GM12878 (cell line): ENCODE measurements around the gene C3orf33. TPM values are rescaled to one million over a fixed set of nuclear protein-coding genes. Genes with fewer than 3 reads are reported as not detected.

Source experiments
- ATAC-seq: fragments of 200-7000 bp; cut with Tn5 transposase; 3 replicates; pipeline ENCODE4 v1.9.1; 2020; ENCODE audit warnings: mild to moderate bottlenecking, moderate library complexity
- BruUV-seq: library from RNA; stranded (reverse); fragments of 400-500 nt; replicated peaks from 2 replicates; lab custom pipeline; 2021; lab: Mats Ljungman, UMichigan
- CTCF ChIA-PET: fragments of 300-600 bp; sonication (Branson Sonifier 250); formaldehyde crosslinking; extraction: SDS; loops from one replicate; lab custom pipeline; 2021; ENCODE audit warnings: inconsistent platforms; lab: Yijun Ruan, JAX
- POLR2A ChIA-PET: fragments of 350-600 bp; formaldehyde crosslinking; extraction: SDS; loops from one replicate; lab custom pipeline; 2021; ENCODE audit warnings: inconsistent platforms; lab: Charles Lee
- RAD21 ChIA-PET: fragments of 300-600 bp; sonication (Branson Sonifier 250); formaldehyde crosslinking; loops from one replicate; lab custom pipeline; 2023; ENCODE audit warnings: antibody characterized with exemption; ENCODE audit not compliant: unreplicated experiment; lab: Charles Lee
- SMC1A ChIA-PET: fragments of 300-600 bp; sonication (Branson Sonifier 250); formaldehyde crosslinking; loops from one replicate; lab custom pipeline; 2023; ENCODE audit not compliant: unreplicated experiment, uncharacterized antibody; lab: Charles Lee
- DNase-seq: peaks from one replicate; pipeline ENCODE4 v3.0.0-alpha.2; 2011; ENCODE audit warnings: low read depth, low spot score
- FAIRE-seq: peaks from 3 replicates; lab custom pipeline; 2011; peaks lifted over from hg19 to GRCh38; lab: Jason Lieb, UNC
- H2AFZ ChIP-seq: 2 replicates; pipeline ENCODE4 v1.6.0; 2011; ENCODE audit warnings: low read depth, low read length, control low read depth; ENCODE audit not compliant: control insufficient read depth
- H3K27ac ChIP-seq: 2 replicates; pipeline ENCODE4 v1.5.1; 2011; ENCODE audit warnings: control low read depth; ENCODE audit not compliant: control insufficient read depth, insufficient read depth
- H3K27me3 ChIP-seq, 2 experiments: replicated peaks in 1 of 2; 2 replicates each; pipeline versions ENCODE4 v1.6.0 to v1.6.1; 2011; ENCODE audit warnings: low read length in 1 of 2; ENCODE audit not compliant: control insufficient read depth in 2 of 2, insufficient read depth in 2 of 2
- H3K36me3 ChIP-seq, 2 experiments: 2 replicates each; pipeline ENCODE4 v1.5.1; 2011; ENCODE audit warnings: low read length in 1 of 2; ENCODE audit not compliant: control insufficient read depth in 2 of 2, insufficient read depth in 2 of 2
- H3K4me1 ChIP-seq: 2 replicates; pipeline ENCODE4 v1.6.1; 2011; ENCODE audit warnings: mild to moderate bottlenecking, low read length, moderate library complexity, mixed read lengths; ENCODE audit not compliant: control insufficient read depth, insufficient read depth
- H3K4me2 ChIP-seq: 2 replicates; pipeline ENCODE4 v1.6.0; 2011; ENCODE audit warnings: control low read depth; ENCODE audit not compliant: control insufficient read depth, insufficient read depth
- H3K4me3 ChIP-seq: fragments of 200-600 bp; sonication (generic); 2 replicates; pipeline ENCODE4 v1.5.1; 2016
- H3K79me2 ChIP-seq: 2 replicates; pipeline ENCODE4 v1.6.0; 2011; ENCODE audit warnings: low read length; ENCODE audit not compliant: control insufficient read depth, insufficient read depth
- H3K9ac ChIP-seq: 2 replicates; pipeline ENCODE4 v1.8.0; 2011; ENCODE audit warnings: low read length, control low read depth, mixed read lengths; ENCODE audit not compliant: control insufficient read depth, insufficient read depth
- H3K9me3 ChIP-seq: replicated peaks from 3 replicates; pipeline ENCODE4 v1.5.1; 2011; ENCODE audit warnings: mild to moderate bottlenecking, low read length; ENCODE audit not compliant: control insufficient read depth, insufficient read depth
- H4K20me1 ChIP-seq: 2 replicates; pipeline ENCODE4 v1.6.0; 2011; ENCODE audit not compliant: control insufficient read depth, insufficient read depth
- BACH1 ChIP-seq: fragments of 450-650 bp; IDR thresholded peaks from 2 replicates; pipeline ENCODE4 v1.6.1; 2017; ENCODE audit warnings: mild to moderate bottlenecking, borderline replicate concordance
- BCL11A ChIP-seq: IDR thresholded peaks from 2 replicates; pipeline ENCODE4 v1.6.1; 2011; ENCODE audit warnings: low read depth, low read length
- WGBS: methylation state at CpG from one replicate; pipeline ENCODE4 v1.1.6; 2016; ENCODE audit warnings: low lambda C conversion rate; ENCODE audit not compliant: insufficient replicate concordance, insufficient coverage; ENCODE audit errors: missing lambda C conversion rate; 5-methylcytosine and 5-hydroxymethylcytosine counted together
- in situ Hi-C: fragments of 300-500 bp; cut with MboI; formaldehyde crosslinking; loops from 9 replicates; pipeline ENCODE4 v1.14.3; 2018; ENCODE audit warnings: mixed read lengths
- intact Hi-C: fragments of 100-400 bp; cut with micrococcal nuclease; formaldehyde crosslinking; loops from one replicate; pipeline ENCODE4 v1.14.2; 2022; ENCODE audit not compliant: unreplicated experiment
- polyA plus RNA-seq, 11 experiments: library from polyadenylated mRNA; depleted of rRNA in 4 of 11; unstranded in 6 of 11; stranded (reverse) in 5 of 11; fragments of >200 nt; fragmentation: Nextera tagmentation in 4 of 11; fragmentation: Illumina TruSeq in 1 of 11; extraction: Ambion mirVana in 4 of 11; extraction: Trizol in 1 of 11; gene quantifications; 1 replicate in 1 of 11; 2 replicates in 10 of 11; pipeline versions ENCODE4 v1.2.1 to v1.2.3, GENCODE V29; 2011 to 2016; ENCODE audit warnings: inconsistent platforms in 2 of 11, missing spikeins in 2 of 11, low read depth in 1 of 11
- total RNA-seq, 4 experiments: library from RNA; depleted of rRNA in 3 of 4; stranded (reverse); fragments of >200 nt in 3 of 4; fragmentation: Illumina TruSeq in 1 of 4; extraction: Trizol in 1 of 4; gene quantifications; 2 replicates each; pipeline versions ENCODE4 v1.2.1 to v1.2.3, GENCODE V29; 2013 to 2021

The C3orf33 gene
- total and polyA plus RNA-seq, 10 of the 15 experiments (the other 5 are each of a cell fraction or from before 2014, with no cell fraction given): 0.35 to 1.7 (median 0.90) TPM

DNA sequence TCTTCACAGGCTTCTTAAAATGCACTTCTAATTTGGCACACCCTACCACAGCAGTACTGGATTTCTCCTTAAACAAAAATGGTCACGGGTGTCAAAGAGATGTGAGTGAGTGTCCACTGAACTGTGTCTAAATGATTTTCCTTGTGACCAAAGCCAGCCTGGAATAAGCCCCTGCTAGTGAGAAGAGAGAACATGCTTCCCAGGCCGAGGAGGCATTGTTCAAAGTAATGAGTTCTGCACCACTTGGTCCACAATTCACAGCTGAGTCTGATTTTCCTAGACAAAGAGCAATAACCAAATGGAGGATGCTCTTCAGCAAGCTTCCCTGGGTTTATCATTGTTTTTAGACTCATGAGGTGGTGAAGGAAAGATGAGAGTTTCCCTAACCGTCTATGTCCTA is 65.0 kb downstream of the C3orf33 start:
- Histone ChIP-seq H2AFZ (no peak overlapping the region), H3K27me3 (peaks cover 10 to 13% of the 10 kb centered on the region in 2 experiments), H3K4me3 (no peak overlapping the region), H3K4me2 (no peak overlapping the region), H3K79me2 (no peaks in the 10 kb centered on the region), H4K20me1 (no peaks in the 10 kb centered on the region), H3K4me1 (peaks cover 6% of the 10 kb centered on the region; the same call in 1 of the 2 replicates), H3K27ac (no peak overlapping the region), H3K9me3 (no peaks in the 10 kb centered on the region), H3K9ac (no peak overlapping the region), H3K36me3 (no peaks in the 10 kb centered on the region)
- CTCF ChIA-PET: interaction anchor here (1.2 to 1.5 kb wide), 2 partner anchors 39 to 65 kb away, joined by 4 read pairs; partner anchors contain the start of gene C3orf33
- intact Hi-C loops: no loop called here
- DNase-seq (no peak), ATAC-seq (no peak), FAIRE-seq (no peak)
- SMC1A ChIA-PET: interaction anchor here (0.9 kb wide), 1 partner anchor 9 kb away, joined by 3 read pairs; no protein-coding TSS in a partner anchor
- RAD21 ChIA-PET: no interaction called here
- no peak for TF ChIP-seq BCL11A
- POLR2A ChIA-PET: no interaction called here
- in situ Hi-C loops: no loop called here
- WGBS: 30% methylated on average over 3 of the region's 3 CpGs
- BruUV-seq: no TSS peak

DNA sequence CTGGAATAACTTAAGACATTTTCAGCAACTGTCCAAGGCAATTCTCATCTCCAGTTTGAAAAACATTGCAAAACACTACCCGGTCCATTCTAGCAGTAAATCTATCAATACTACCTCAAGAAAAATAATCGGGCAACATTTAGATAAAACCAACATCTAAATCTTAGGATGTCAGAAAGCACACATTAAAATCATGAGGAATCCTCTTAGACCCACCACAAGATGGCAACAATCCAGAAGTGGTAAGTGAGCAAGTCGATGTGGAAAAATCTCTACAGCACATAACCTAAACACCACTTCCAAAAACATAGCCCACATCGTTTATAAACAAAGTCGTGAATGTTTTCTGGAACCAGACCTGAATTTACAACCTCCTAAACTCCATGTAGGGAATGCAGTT is 66.9 kb downstream of the C3orf33 start:
- Histone ChIP-seq H3K4me3 (no peak overlapping the region), H4K20me1 (no peaks in the 10 kb centered on the region), H3K9ac (no peak overlapping the region), H3K36me3 (no peaks in the 10 kb centered on the region), H3K4me1 (peaks cover 6% of the 10 kb centered on the region; the same call in 1 of the 2 replicates), H3K4me2 (no peak overlapping the region), H3K27ac (no peak overlapping the region), H3K27me3 (peaks cover under 1 to 5% of the 10 kb centered on the region in 2 experiments), H3K79me2 (no peaks in the 10 kb centered on the region), H2AFZ (no peak overlapping the region), H3K9me3 (no peaks in the 10 kb centered on the region)
- RAD21 ChIA-PET: no interaction called here
- FAIRE-seq (no peak), DNase-seq (no peak), ATAC-seq (no peak)
- SMC1A ChIA-PET: interaction anchor here (0.9 kb wide), 1 partner anchor 12 kb away, joined by 3 read pairs; no protein-coding TSS in a partner anchor
- WGBS: 17% methylated on average over 5 of the region's 5 CpGs
- no TSS peak for BruUV-seq
- TF ChIP-seq BACH1: no peak
- in situ Hi-C loops (no loop called here), intact Hi-C loops (no loop called here)
- POLR2A ChIA-PET: interaction anchor here (0.6 kb wide), 1 partner anchor 157 kb away, joined by 3 read pairs; no protein-coding TSS in a partner anchor
- CTCF ChIA-PET: no interaction called here
